ENCODE results near the gene XRCC3. TPM values are rescaled to one million over a fixed set of nuclear protein-coding genes. Genes with fewer than 3 reads are reported as not detected.

Gene XRCC3
- total and polyA plus RNA-seq, 10 of the 15 experiments (the other 5 are each of a cell fraction or from before 2014, with no cell fraction given): 0.37 to 52.0 (median 26.8) TPM

DNA sequence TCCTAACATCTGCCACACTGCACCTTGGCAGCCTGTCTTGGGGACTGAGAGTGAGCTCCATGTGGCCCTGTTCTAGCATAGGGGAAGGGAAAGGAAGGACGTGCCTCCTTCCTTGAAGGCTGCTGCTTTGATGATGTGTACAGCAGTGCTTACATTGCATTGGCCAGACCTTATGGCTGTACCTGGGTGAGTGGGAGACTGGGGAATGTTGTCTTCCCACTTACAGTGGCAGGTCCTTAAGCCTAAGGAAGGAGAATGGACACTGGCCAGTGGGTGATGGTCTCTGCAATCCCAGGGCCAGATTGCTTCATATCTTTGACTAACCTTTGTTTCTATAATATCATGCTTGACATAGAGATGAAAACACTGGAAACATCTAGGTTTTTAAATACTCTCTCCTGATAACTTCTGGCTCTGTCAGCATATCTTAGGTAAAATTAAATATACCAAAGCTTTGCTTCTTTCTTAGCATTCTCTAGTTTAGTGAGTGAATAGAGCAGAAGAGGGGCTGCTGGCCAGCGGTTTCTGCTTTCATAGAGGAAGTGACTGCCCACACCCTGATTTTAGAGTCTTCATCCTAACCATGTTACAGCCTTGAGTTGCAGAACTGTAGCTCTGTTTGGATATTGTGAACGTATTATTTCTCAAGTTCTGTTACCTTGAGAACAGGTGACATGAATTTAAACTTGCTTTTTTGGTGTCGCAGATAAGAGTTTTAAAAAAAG, 59.1 kb downstream of the XRCC3 start:
- WGBS (ENCODE audit: insufficient coverage, insufficient replicate concordance, low lambda C conversion rate, missing lambda C conversion rate): 33% methylated on average over 4 of the region's 4 CpGs

More for the DNA sequence above, 59.1 kb downstream of the XRCC3 start:
- Histone ChIP-seq H3K4me2 (ENCODE audit: control insufficient read depth, insufficient read depth) (no peak overlapping the region), H3K4me1 (ENCODE audit: control insufficient read depth, insufficient read depth, low read length) (peaks cover 4% of the 10 kb centered on the region), H3K36me3 (ENCODE audit: control insufficient read depth in 2 of 2, insufficient read depth in 2 of 2, low read length in 1 of 2) (peaks cover 14 to 38% of the 10 kb centered on the region in 2 experiments), H3K4me3 (no peak overlapping the region), H3K9ac (ENCODE audit: control insufficient read depth, insufficient read depth, low read length) (no peak overlapping the region), H2AFZ (ENCODE audit: control insufficient read depth, low read depth, low read length) (no peak overlapping the region), H3K79me2 (ENCODE audit: control insufficient read depth, insufficient read depth, low read length) (peaks cover 8% of the 10 kb centered on the region), H3K27me3 (replicated peaks in 1 of 2; ENCODE audit: control insufficient read depth in 2 of 2, insufficient read depth in 2 of 2, low read length in 1 of 2) (no peaks in the 10 kb centered on the region), H3K27ac (ENCODE audit: control insufficient read depth, insufficient read depth) (no peak overlapping the region), H4K20me1 (ENCODE audit: control insufficient read depth, insufficient read depth) (no peaks in the 10 kb centered on the region), H3K9me3 (replicated peaks; ENCODE audit: control insufficient read depth, insufficient read depth, low read length) (no peaks in the 10 kb centered on the region)
- ChIA-PET SMC1A (ENCODE audit: uncharacterized antibody, unreplicated experiment) (no interaction called here), RAD21 (ENCODE audit: unreplicated experiment) (no interaction called here), CTCF (interaction anchor here (1.0 to 1.2 kb wide), 2 partner anchors 10 to 11 kb away, joined by 3 to 4 read pairs; no protein-coding TSS in a partner anchor), POLR2A (no interaction called here)
- in situ Hi-C loops (cut with MboI) (no loop called here), intact Hi-C loops (cut with micrococcal nuclease; ENCODE audit: unreplicated experiment) (no loop called here)
- no peak for ATAC-seq
- no TSS peak for BruUV-seq (replicated peaks)
- TF ChIP-seq ZZZ3 (IDR thresholded peaks at IDR 0.05; ENCODE audit: control insufficient read depth, insufficient read length, low read depth): no peak
- no peak for TF ChIP-seq JUND (IDR thresholded peaks at IDR 0.05; ENCODE audit: low read depth, low read length)
- TF ChIP-seq, protein P1, sequence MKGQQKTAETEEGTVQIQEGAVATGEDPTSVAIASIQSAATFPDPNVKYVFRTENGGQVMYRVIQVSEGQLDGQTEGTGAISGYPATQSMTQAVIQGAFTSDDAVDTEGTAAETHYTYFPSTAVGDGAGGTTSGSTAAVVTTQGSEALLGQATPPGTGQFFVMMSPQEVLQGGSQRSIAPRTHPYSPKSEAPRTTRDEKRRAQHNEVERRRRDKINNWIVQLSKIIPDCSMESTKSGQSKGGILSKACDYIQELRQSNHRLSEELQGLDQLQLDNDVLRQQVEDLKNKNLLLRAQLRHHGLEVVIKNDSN (IDR thresholded peaks at IDR 0.05; ENCODE audit: borderline replicate concordance, extremely low read length, insufficient read depth, low read depth, low read length): no peak
- no peak; the same call in 1 of the 2 replicates for TF ChIP-seq POLR2AphosphoS5 (IDR thresholded peaks at IDR 0.05; ENCODE audit: low read length)
- no peak for TF ChIP-seq EZH2 (IDR thresholded peaks at IDR 0.05; ENCODE audit: borderline replicate concordance, control insufficient read depth, low read depth, low read length)
- TF ChIP-seq, protein P2, sequence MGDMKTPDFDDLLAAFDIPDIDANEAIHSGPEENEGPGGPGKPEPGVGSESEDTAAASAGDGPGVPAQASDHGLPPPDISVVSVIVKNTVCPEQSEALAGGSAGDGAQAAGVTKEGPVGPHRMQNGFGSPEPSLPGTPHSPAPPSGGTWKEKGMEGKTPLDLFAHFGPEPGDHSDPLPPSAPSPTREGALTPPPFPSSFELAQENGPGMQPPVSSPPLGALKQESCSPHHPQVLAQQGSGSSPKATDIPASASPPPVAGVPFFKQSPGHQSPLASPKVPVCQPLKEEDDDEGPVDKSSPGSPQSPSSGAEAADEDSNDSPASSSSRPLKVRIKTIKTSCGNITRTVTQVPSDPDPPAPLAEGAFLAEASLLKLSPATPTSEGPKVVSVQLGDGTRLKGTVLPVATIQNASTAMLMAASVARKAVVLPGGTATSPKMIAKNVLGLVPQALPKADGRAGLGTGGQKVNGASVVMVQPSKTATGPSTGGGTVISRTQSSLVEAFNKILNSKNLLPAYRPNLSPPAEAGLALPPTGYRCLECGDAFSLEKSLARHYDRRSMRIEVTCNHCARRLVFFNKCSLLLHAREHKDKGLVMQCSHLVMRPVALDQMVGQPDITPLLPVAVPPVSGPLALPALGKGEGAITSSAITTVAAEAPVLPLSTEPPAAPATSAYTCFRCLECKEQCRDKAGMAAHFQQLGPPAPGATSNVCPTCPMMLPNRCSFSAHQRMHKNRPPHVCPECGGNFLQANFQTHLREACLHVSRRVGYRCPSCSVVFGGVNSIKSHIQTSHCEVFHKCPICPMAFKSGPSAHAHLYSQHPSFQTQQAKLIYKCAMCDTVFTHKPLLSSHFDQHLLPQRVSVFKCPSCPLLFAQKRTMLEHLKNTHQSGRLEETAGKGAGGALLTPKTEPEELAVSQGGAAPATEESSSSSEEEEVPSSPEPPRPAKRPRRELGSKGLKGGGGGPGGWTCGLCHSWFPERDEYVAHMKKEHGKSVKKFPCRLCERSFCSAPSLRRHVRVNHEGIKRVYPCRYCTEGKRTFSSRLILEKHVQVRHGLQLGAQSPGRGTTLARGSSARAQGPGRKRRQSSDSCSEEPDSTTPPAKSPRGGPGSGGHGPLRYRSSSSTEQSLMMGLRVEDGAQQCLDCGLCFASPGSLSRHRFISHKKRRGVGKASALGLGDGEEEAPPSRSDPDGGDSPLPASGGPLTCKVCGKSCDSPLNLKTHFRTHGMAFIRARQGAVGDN (IDR thresholded peaks at IDR 0.05): no peak
- TF ChIP-seq CHD4 (IDR thresholded peaks at IDR 0.05): no peak
- TF ChIP-seq WRNIP1 (IDR thresholded peaks at IDR 0.05; ENCODE audit: borderline replicate concordance, low read depth, low read length): no peak
- no peak for TF ChIP-seq MYB (IDR thresholded peaks at IDR 0.05; ENCODE audit: borderline replicate concordance, low read depth, low read length)
- TF ChIP-seq ZNF384 (IDR thresholded peaks at IDR 0.05; ENCODE audit: borderline replicate concordance, low read depth, low read length): no peak
- TF ChIP-seq MTA3 (IDR thresholded peaks at IDR 0.05; ENCODE audit: borderline replicate concordance, low read length): no peak
- TF ChIP-seq IKZF1 (conservative IDR thresholded peaks at IDR 0.05): no peak
- no peak for TF ChIP-seq MYC (IDR thresholded peaks at IDR 0.05; ENCODE audit: insufficient read depth, insufficient read length, insufficient replicate concordance, low read length, severe bottlenecking)
- no peak for DNase-seq (ENCODE audit: low read depth, low spot score)
- FAIRE-seq: no peak
